ENCODE data around the gene ZNF281. TPM values are rescaled to one million over a fixed set of nuclear protein-coding genes. Genes with fewer than 3 reads are reported as not detected.

ZNF281 gene
- total RNA-seq, 1 donor from 2014 or later: 35.1 TPM

GRCh38 chr1:200372095-200372884, 37.5 kb downstream of the ZNF281 start:
- no peak overlapping the region for H3K27ac Mint-ChIP-seq (ENCODE audit: unreplicated experiment)
- H3K36me3 Mint-ChIP-seq (ENCODE audit: low read depth, unreplicated experiment): no peaks in the 10 kb centered on the region
- H3K4me3 Mint-ChIP-seq (ENCODE audit: unreplicated experiment): no peak overlapping the region
- H3K9me3 Mint-ChIP-seq (ENCODE audit: unreplicated experiment): no peaks in the 10 kb centered on the region
- H3K4me1 Mint-ChIP-seq (ENCODE audit: unreplicated experiment): peaks cover 43% of the 10 kb centered on the region
- no peak for DNase-seq (ENCODE audit: low spot score)
- TF ChIP-seq CTCF (IDR thresholded peaks at IDR 0.05; ENCODE audit: unreplicated experiment): no peak
- H3K27me3 Mint-ChIP-seq (ENCODE audit: unreplicated experiment): no peaks in the 10 kb centered on the region

- H3K27ac Mint-ChIP-seq (ENCODE audit: unreplicated experiment): no peak overlapping the region
- H3K9me3 Mint-ChIP-seq (ENCODE audit: unreplicated experiment): no peaks in the 10 kb centered on the region
- H3K4me1 Mint-ChIP-seq (ENCODE audit: unreplicated experiment): peaks cover 59% of the 10 kb centered on the region
- no peak for TF ChIP-seq CTCF (IDR thresholded peaks at IDR 0.05; ENCODE audit: unreplicated experiment)
- no peak for DNase-seq (ENCODE audit: low spot score)
- H3K36me3 Mint-ChIP-seq (ENCODE audit: low read depth, unreplicated experiment): no peaks in the 10 kb centered on the region
- no peak overlapping the region for H3K4me3 Mint-ChIP-seq (ENCODE audit: unreplicated experiment)
- H3K27me3 Mint-ChIP-seq (ENCODE audit: unreplicated experiment): no peaks in the 10 kb centered on the region
Observed at GRCh38 chr1:200369706-200370105, 40.1 kb downstream of the ZNF281 start.

GRCh38 chr1:200369131-200369530, 40.7 kb downstream of the ZNF281 start:
- DNase-seq (ENCODE audit: low spot score): no peak
- no peak for TF ChIP-seq CTCF (IDR thresholded peaks at IDR 0.05; ENCODE audit: unreplicated experiment)
- Mint-ChIP-seq H3K4me3 (ENCODE audit: unreplicated experiment) (no peak overlapping the region), H3K4me1 (ENCODE audit: unreplicated experiment) (peaks cover 59% of the 10 kb centered on the region), H3K36me3 (ENCODE audit: low read depth, unreplicated experiment) (no peaks in the 10 kb centered on the region), H3K27ac (ENCODE audit: unreplicated experiment) (no peak overlapping the region), H3K27me3 (ENCODE audit: unreplicated experiment) (no peaks in the 10 kb centered on the region), H3K9me3 (ENCODE audit: unreplicated experiment) (no peaks in the 10 kb centered on the region)

- H3K4me1 Mint-ChIP-seq (ENCODE audit: unreplicated experiment): peaks cover 57% of the 10 kb centered on the region
- no peak overlapping the region for H3K4me3 Mint-ChIP-seq (ENCODE audit: unreplicated experiment)
- no peaks in the 10 kb centered on the region for H3K9me3 Mint-ChIP-seq (ENCODE audit: unreplicated experiment)
Observed at GRCh38 chr1:200368556-200368955, 41.3 kb downstream of the ZNF281 start.

More at GRCh38 chr1:200368556-200368955, 41.3 kb downstream of the ZNF281 start:
- no peak for DNase-seq (ENCODE audit: low spot score)
- no peaks in the 10 kb centered on the region for H3K27me3 Mint-ChIP-seq (ENCODE audit: unreplicated experiment)
- H3K36me3 Mint-ChIP-seq (ENCODE audit: low read depth, unreplicated experiment): no peaks in the 10 kb centered on the region
- H3K27ac Mint-ChIP-seq (ENCODE audit: unreplicated experiment): no peak overlapping the region
- TF ChIP-seq CTCF (IDR thresholded peaks at IDR 0.05; ENCODE audit: unreplicated experiment): no peak

Data from endothelial cell (in vitro differentiated cells).